SK-N-SH (cell line): ENCODE results near the gene CNGA3. TPM values are rescaled to one million over a fixed set of nuclear protein-coding genes. Genes with fewer than 3 reads are reported as not detected.

Source experiments
- CTCF ChIA-PET: fragments of 300-600, 350-600 bp; formaldehyde crosslinking; extraction: SDS; loops from one replicate; lab custom pipeline; 2021; lab: Yijun Ruan, JAX
- POLR2A ChIA-PET: fragments of 350-600 bp; sonication (Branson Sonifier 250); formaldehyde crosslinking; extraction: SDS; loops from one replicate; lab custom pipeline; 2020; ENCODE audit warnings: antibody characterized with exemption, inconsistent platforms; lab: Yijun Ruan, JAX
- DNase-seq: peaks from one replicate; pipeline ENCODE4 v3.0.0; 2012
- H2AFZ ChIP-seq: fragments of 200-600 bp; sonication (generic); 2 replicates; pipeline ENCODE4 v1.8.1; 2016; ENCODE audit warnings: antibody characterized with exemption, mild to moderate bottlenecking, low read depth
- H3F3A ChIP-seq: fragments of 200-600 bp; sonication (generic); replicated peaks from 2 replicates; pipeline ENCODE3; 2016; ENCODE audit warnings: antibody characterized with exemption, mild to moderate bottlenecking; ENCODE audit not compliant: insufficient read depth
- H3K27ac ChIP-seq, 2 experiments: fragments of 200-500 bp in 1 of 2; fragments of 200-600 bp in 1 of 2; sonication (Bioruptor generic) in 1 of 2; sonication (generic), shearing (Covaris generic) in 1 of 2; 2 replicates each; pipeline versions ENCODE4 v1.5.1 to v1.6.1; 2014 to 2016; ENCODE audit warnings: low read depth in 2 of 2, inconsistent platforms in 1 of 2, low read length in 1 of 2, mild to moderate bottlenecking in 1 of 2, mixed read lengths in 1 of 2
- H3K27me3 ChIP-seq: fragments of 200-600 bp; sonication (generic), shearing (Covaris generic); 2 replicates; pipeline ENCODE4 v1.6.1; 2016; ENCODE audit warnings: mixed run types; ENCODE audit not compliant: insufficient read depth
- H3K36me3 ChIP-seq, 2 experiments: fragments of 200-500 bp in 1 of 2; fragments of 200-600 bp in 1 of 2; sonication (Bioruptor generic) in 1 of 2; sonication (generic) in 1 of 2; replicated peaks in 1 of 2; 2 replicates each; pipeline versions ENCODE3 to v1.5.1; 2014 to 2016; ENCODE audit warnings: low read length in 1 of 2, mild to moderate bottlenecking in 1 of 2; ENCODE audit not compliant: insufficient read depth in 2 of 2, control insufficient read depth in 1 of 2
- H3K4me1 ChIP-seq, 2 experiments: fragments of 200-500 bp in 1 of 2; fragments of 200-600 bp in 1 of 2; sonication (Bioruptor generic) in 1 of 2; sonication (generic), shearing (Covaris generic) in 1 of 2; 2 replicates each; pipeline versions ENCODE4 v1.5.1 to v1.6.1; 2014 to 2016; ENCODE audit warnings: low read depth in 1 of 2, low read length in 1 of 2, mixed run types in 1 of 2; ENCODE audit not compliant: insufficient read depth in 2 of 2, control insufficient read depth in 1 of 2
- H3K4me2 ChIP-seq: fragments of 200-600 bp; sonication (generic), shearing (Covaris generic); 2 replicates; pipeline ENCODE4 v1.6.1; 2017; ENCODE audit warnings: mixed run types
- H3K4me3 ChIP-seq, 2 experiments: fragments of 200-500 bp in 1 of 2; fragments of 200-600 bp in 1 of 2; sonication (Bioruptor generic) in 1 of 2; sonication (generic), shearing (Covaris generic) in 1 of 2; 2 replicates each; pipeline versions ENCODE4 v1.5.1 to v1.8.1; 2014 to 2016; ENCODE audit warnings: low read depth in 2 of 2, inconsistent platforms in 1 of 2, low read length in 1 of 2, mild to moderate bottlenecking in 1 of 2, mixed read lengths in 1 of 2, moderate library complexity in 1 of 2
- H3K79me2 ChIP-seq: fragments of 200-600 bp; sonication (generic); 2 replicates; pipeline ENCODE4 v1.8.1; 2017; ENCODE audit warnings: mild to moderate bottlenecking; ENCODE audit not compliant: insufficient read depth
- H3K9ac ChIP-seq: fragments of 200-600 bp; sonication (generic); 2 replicates; pipeline ENCODE4 v1.6.1; 2017; ENCODE audit warnings: mixed run types
- H3K9me2 ChIP-seq: fragments of 200-600 bp; sonication (generic); 2 replicates; pipeline ENCODE4 v1.6.1; 2017; ENCODE audit warnings: mixed run types
- H3K9me3 ChIP-seq: fragments of 200-600 bp; sonication (generic); 2 replicates; pipeline ENCODE4 v1.6.1; 2017; ENCODE audit warnings: mixed run types, mild to moderate bottlenecking, moderate library complexity
- H4K20me1 ChIP-seq: fragments of 200-600 bp; sonication (generic); 2 replicates; pipeline ENCODE4 v1.6.1; 2017; ENCODE audit warnings: mild to moderate bottlenecking, mixed run types; ENCODE audit not compliant: insufficient read depth
- ELF1 ChIP-seq: IDR thresholded peaks from 2 replicates; pipeline ENCODE4 v1.4.0; 2012
- EZH2phosphoT487 ChIP-seq: fragments of 200-600 bp; sonication (generic); IDR thresholded peaks from 2 replicates; pipeline ENCODE4 v1.6.1; 2017; ENCODE audit warnings: low read depth, mixed run types, mild to moderate bottlenecking, antibody characterized with exemption, moderate library complexity, borderline replicate concordance
- FOXJ3 ChIP-seq: sonication (generic); formaldehyde crosslinking; IDR thresholded peaks from 2 replicates; pipeline ENCODE4 v1.5.1; 2020; ENCODE audit warnings: mild to moderate bottlenecking, missing genetic modification reagents
- FOXM1 ChIP-seq: IDR thresholded peaks from 2 replicates; pipeline ENCODE4 v1.4.0; 2012; ENCODE audit warnings: low read depth, mild to moderate bottlenecking
- GABPA ChIP-seq: IDR thresholded peaks from 2 replicates; pipeline ENCODE4 v1.4.0; 2012; ENCODE audit warnings: low read depth, mild to moderate bottlenecking
- GATA2 ChIP-seq: sonication (generic); formaldehyde crosslinking; IDR thresholded peaks from 2 replicates; pipeline ENCODE4 v1.5.0; 2020; ENCODE audit warnings: mild to moderate bottlenecking, missing genetic modification reagents
- MAX ChIP-seq: IDR thresholded peaks from 2 replicates; pipeline ENCODE4 v1.4.0; 2012; ENCODE audit warnings: low read depth
- MXI1 ChIP-seq: IDR thresholded peaks from 2 replicates; pipeline ENCODE4 v1.6.1; 2012; ENCODE audit warnings: mild to moderate bottlenecking, low read depth, low read length, improper control_type of control experiment
- NFIC ChIP-seq: IDR thresholded peaks from 2 replicates; pipeline ENCODE4 v1.4.0; 2012; ENCODE audit warnings: borderline replicate concordance
- REST ChIP-seq: IDR thresholded peaks from 2 replicates; pipeline ENCODE4 v1.6.1; 2012; ENCODE audit warnings: mild to moderate bottlenecking, low read depth, low read length, moderate library complexity
- RFX5 ChIP-seq: IDR thresholded peaks from 2 replicates; pipeline ENCODE4 v1.6.1; 2012; ENCODE audit warnings: mild to moderate bottlenecking, improper control_type of control experiment, low read length
- TCF12 ChIP-seq: IDR thresholded peaks from 2 replicates; pipeline ENCODE4 v1.4.0; 2012
- TEAD4 ChIP-seq: IDR thresholded peaks from 2 replicates; pipeline ENCODE4 v1.4.0; 2012; ENCODE audit warnings: mild to moderate bottlenecking, borderline replicate concordance; ENCODE audit not compliant: insufficient read depth
- USF1 ChIP-seq: IDR thresholded peaks from 2 replicates; pipeline ENCODE4 v1.4.0; 2012; ENCODE audit warnings: low read depth, borderline replicate concordance
- YY1 ChIP-seq: IDR thresholded peaks from 2 replicates; pipeline ENCODE4 v1.4.0; 2012; ENCODE audit warnings: low read depth, mild to moderate bottlenecking
- WGBS: methylation state at CpG from one replicate; pipeline ENCODE4 v1.1.6; 2017; ENCODE audit warnings: low lambda C conversion rate; 5-methylcytosine and 5-hydroxymethylcytosine counted together
- polyA plus RNA-seq, 3 experiments: library from polyadenylated mRNA; depleted of rRNA; stranded (reverse); fragments of >200 nt; gene quantifications; 2 replicates each; pipeline ENCODE4 v1.2.3, GENCODE V29; 2012

Gene CNGA3
- polyA plus RNA-seq, 1 of the 3 experiments (the other 2 are of a cell fraction) = not detected

GRCh38 chr2:98388601-98389250 is 42.5 kb downstream of the CNGA3 start:
- no peaks in the 10 kb centered on the region for H3K36me3 ChIP-seq
- H4K20me1 ChIP-seq = no peaks in the 10 kb centered on the region
- no peak overlapping the region for H3K27ac ChIP-seq
- no peak for TF ChIP-seq NFIC
- no peak for TF ChIP-seq TCF12
- no peak for TF ChIP-seq YY1
- TF ChIP-seq FOXJ3 (CRISPR knock-in tag) = no peak
- TF ChIP-seq TEAD4 = no peak
- TF ChIP-seq GABPA = no peak
- TF ChIP-seq GATA2 (CRISPR knock-in tag) = no peak
- TF ChIP-seq REST = no peak
- no peak for TF ChIP-seq USF1
- TF ChIP-seq ELF1 = no peak
- TF ChIP-seq FOXM1 = no peak
- no peak for TF ChIP-seq MAX
- TF ChIP-seq EZH2phosphoT487 = no peak
- TF ChIP-seq RFX5 = no peak
- TF ChIP-seq MXI1 = no peak
- POLR2A ChIA-PET = no interaction called here
- H2AFZ ChIP-seq = no peak overlapping the region
- no peaks in the 10 kb centered on the region for H3K79me2 ChIP-seq
- DNase-seq = no peak
- H3K4me2 ChIP-seq = no peak overlapping the region
- CTCF ChIA-PET = interaction anchor here (1.3 to 4.9 kb wide), 3 partner anchors 9 to 690 kb away, joined by 3 to 59 read pairs (median 3); no protein-coding TSS in a partner anchor
- no peak overlapping the region for H3K4me3 ChIP-seq
- H3K9me3 ChIP-seq = no peaks in the 10 kb centered on the region
- no peaks in the 10 kb centered on the region for H3K9me2 ChIP-seq
- peaks cover 0 to 2% of the 10 kb centered on the region in 2 experiments; a peak in 1 of 4 replicates for H3K4me1 ChIP-seq
- no peak overlapping the region for H3K9ac ChIP-seq
- no peaks in the 10 kb centered on the region for H3F3A ChIP-seq
- WGBS = 74% methylated on average over 15 of the region's 17 CpGs
- peaks cover 4% of the 10 kb centered on the region; the same call in 1 of the 2 replicates for H3K27me3 ChIP-seq
